ENCODE measurements around the gene CLDND1. TPM values are rescaled to one million over a fixed set of nuclear protein-coding genes. Genes with fewer than 3 reads are reported as not detected.

Gene CLDND1
- total RNA-seq, 4 donors from 2014 or later = 105 to 202 (median 162) TPM

DNA sequence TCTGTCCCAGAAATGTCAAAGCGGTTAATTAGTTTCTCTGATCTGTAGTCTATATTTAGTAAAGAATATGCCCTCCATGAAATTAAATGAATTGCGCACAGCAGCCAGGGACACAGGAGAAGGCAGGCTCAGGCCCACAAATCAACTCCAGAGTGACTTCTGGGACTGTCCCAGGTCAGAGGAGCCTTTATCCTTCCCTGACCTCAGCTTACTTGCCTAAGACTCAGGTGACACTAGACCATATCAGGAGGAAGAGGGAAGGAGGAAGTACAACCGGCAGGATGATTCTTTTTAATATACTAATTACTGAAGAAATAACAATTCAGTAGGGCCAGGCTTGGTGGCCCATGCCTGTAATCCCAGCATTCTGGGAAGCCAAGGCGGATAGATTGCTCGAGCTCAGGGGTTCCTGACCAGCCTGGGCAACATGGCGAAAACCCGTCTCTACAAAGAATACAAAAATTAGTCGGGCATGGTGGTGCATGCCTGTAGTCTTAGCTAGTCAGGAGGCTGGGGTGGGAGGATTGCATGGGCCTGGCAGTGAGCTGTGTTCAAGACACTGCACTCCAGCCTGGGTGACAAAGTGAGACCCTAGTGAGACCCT is 7.3 kb upstream of the CLDND1 start:
- H3K36me3 ChIP-seq = no peaks in the 10 kb centered on the region
- 81 to 82% methylated on average over 8 of the region's 8 CpGs for WGBS, 2 donors (ENCODE audit: low coverage in 1 of 2)
- intact Hi-C loops (cut with DNase I; ENCODE audit: low total_unique reads) (no loop called here), in situ Hi-C loops (cut with MboI; ENCODE audit: low pct_ligation_motif_present in 1 of 4, low pct_unique_long_range_greater_than_20kb in 1 of 4, low sequenced_read_pairs in 3 of 4) (no loop called here)
- no peaks in the 10 kb centered on the region for H3K9me3 ChIP-seq
- no peak for TF ChIP-seq POLR2AphosphoS5 (IDR thresholded peaks at IDR 0.05)
- TF ChIP-seq, protein P1, sequence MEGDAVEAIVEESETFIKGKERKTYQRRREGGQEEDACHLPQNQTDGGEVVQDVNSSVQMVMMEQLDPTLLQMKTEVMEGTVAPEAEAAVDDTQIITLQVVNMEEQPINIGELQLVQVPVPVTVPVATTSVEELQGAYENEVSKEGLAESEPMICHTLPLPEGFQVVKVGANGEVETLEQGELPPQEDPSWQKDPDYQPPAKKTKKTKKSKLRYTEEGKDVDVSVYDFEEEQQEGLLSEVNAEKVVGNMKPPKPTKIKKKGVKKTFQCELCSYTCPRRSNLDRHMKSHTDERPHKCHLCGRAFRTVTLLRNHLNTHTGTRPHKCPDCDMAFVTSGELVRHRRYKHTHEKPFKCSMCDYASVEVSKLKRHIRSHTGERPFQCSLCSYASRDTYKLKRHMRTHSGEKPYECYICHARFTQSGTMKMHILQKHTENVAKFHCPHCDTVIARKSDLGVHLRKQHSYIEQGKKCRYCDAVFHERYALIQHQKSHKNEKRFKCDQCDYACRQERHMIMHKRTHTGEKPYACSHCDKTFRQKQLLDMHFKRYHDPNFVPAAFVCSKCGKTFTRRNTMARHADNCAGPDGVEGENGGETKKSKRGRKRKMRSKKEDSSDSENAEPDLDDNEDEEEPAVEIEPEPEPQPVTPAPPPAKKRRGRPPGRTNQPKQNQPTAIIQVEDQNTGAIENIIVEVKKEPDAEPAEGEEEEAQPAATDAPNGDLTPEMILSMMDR (IDR thresholded peaks at IDR 0.05) = no peak
- no peak for TF ChIP-seq POLR2A (IDR thresholded peaks at IDR 0.05)
- TF ChIP-seq EP300 (IDR thresholded peaks at IDR 0.05; ENCODE audit: low read depth) = no peak
- peak overlapping the region in 3 of 4 donors; percentile 6 to 34 (median 27) for H3K27ac ChIP-seq
- H3K27me3 ChIP-seq = no peaks in the 10 kb centered on the region
- no peak for DNase-seq
- H3K4me1 ChIP-seq = no peaks in the 10 kb centered on the region
- H3K4me3 ChIP-seq = no peak overlapping the region

DNA sequence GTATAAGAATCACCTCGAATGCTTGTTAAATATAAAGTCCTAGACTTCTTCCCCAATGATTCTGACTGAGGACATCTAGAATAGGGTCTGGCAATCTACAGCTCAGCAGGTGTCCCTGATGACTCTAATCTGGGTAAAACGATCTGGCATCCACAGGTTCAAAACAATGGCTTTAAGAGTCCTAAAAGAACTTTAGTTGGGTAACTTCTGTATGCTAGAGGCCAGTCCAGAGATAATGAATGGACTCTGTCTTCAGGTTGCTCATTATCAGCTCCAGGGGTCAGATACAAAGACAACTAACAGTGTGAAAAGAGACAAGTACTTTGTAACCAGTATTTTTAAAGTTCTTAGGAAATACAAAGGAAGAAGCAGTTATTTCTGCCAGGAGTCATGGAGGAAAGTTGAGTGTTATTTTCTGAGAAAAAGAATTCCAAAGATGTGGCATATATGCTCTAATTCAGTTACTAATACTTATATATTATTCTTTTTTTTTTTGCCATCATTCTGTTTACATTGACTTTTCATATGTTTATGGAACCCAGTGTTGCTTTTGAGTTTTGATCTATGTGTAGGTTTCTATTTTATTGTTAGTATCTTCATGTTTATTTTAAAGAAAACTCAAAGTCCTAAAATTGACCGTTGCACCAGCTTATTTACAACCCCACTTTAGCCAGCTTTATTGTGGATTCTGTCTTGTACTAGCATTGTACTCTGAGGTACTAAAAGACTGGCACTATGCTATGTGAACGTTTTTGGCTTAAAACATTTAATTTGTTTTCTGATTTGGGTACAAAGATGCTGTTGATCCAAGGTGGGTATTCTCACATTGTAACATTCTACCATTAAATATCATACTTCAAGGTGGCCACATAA is 6.0 kb upstream of the CLDND1 start:
- Histone ChIP-seq H3K36me3 (no peaks in the 10 kb centered on the region), H3K27ac (peak overlapping the region in 3 of 4 donors; percentile 36 to 49 (median 37)), H3K27me3 (no peaks in the 10 kb centered on the region), H3K9me3 (no peaks in the 10 kb centered on the region), H3K4me1 (no peaks in the 10 kb centered on the region), H3K4me3 (no peak overlapping the region)
- intact Hi-C loops (cut with DNase I; ENCODE audit: low total_unique reads) (no loop called here), in situ Hi-C loops (cut with MboI; ENCODE audit: low pct_ligation_motif_present in 1 of 4, low pct_unique_long_range_greater_than_20kb in 1 of 4, low sequenced_read_pairs in 3 of 4) (no loop called here)
- 28 to 29% methylated on average over 2 to 4 of the region's 4 CpGs for WGBS, 2 donors (ENCODE audit: low coverage in 1 of 2)
- no peak for DNase-seq
- no peak for TF ChIP-seq EP300 (IDR thresholded peaks at IDR 0.05; ENCODE audit: low read depth)
- TF ChIP-seq POLR2A (IDR thresholded peaks at IDR 0.05) = no peak
- TF ChIP-seq, protein P1 (IDR thresholded peaks at IDR 0.05) = no peak
- TF ChIP-seq POLR2AphosphoS5 (IDR thresholded peaks at IDR 0.05) = no peak

DNA sequence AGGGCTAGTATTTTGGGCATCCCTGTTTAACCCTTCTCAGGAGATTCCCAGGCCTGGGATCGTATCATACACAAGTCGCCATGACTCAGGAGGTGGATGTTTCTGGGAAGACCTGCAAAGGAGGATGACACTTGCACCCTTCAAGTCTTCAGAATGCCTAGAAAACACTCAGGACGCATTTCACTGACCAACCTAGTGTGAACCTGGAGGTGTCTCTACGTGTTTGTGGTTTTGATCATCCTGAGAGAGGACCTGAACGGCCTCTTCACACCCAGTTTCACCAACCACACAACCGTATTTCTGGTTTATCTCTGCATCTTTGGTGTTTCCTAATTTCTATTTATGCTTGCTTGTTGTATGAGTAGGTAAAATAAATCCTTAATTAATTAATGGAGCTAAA is 2.8 kb upstream of the CLDND1 start:
- Histone ChIP-seq H3K9me3 (no peaks in the 10 kb centered on the region), H3K36me3 (no peaks in the 10 kb centered on the region), H3K27ac (no peak overlapping the region), H3K4me3 (no peak overlapping the region), H3K27me3 (no peaks in the 10 kb centered on the region), H3K4me1 (peaks cover 9 to 14% (median 12%) of the 10 kb centered on the region in 4 donors)
- DNase-seq = no peak
- intact Hi-C loops (cut with DNase I; ENCODE audit: low total_unique reads) (no loop called here), in situ Hi-C loops (cut with MboI; ENCODE audit: low pct_ligation_motif_present in 1 of 4, low pct_unique_long_range_greater_than_20kb in 1 of 4, low sequenced_read_pairs in 3 of 4) (no loop called here)
- TF ChIP-seq, protein P1 (IDR thresholded peaks at IDR 0.05) = no peak
- TF ChIP-seq POLR2A (IDR thresholded peaks at IDR 0.05) (no peak), EP300 (IDR thresholded peaks at IDR 0.05; ENCODE audit: low read depth) (no peak), POLR2AphosphoS5 (IDR thresholded peaks at IDR 0.05) (no peak)
- WGBS, 2 donors (ENCODE audit: low coverage in 1 of 2) = 70 to 77% methylated on average over 3 to 6 of the region's 6 CpGs

DNA sequence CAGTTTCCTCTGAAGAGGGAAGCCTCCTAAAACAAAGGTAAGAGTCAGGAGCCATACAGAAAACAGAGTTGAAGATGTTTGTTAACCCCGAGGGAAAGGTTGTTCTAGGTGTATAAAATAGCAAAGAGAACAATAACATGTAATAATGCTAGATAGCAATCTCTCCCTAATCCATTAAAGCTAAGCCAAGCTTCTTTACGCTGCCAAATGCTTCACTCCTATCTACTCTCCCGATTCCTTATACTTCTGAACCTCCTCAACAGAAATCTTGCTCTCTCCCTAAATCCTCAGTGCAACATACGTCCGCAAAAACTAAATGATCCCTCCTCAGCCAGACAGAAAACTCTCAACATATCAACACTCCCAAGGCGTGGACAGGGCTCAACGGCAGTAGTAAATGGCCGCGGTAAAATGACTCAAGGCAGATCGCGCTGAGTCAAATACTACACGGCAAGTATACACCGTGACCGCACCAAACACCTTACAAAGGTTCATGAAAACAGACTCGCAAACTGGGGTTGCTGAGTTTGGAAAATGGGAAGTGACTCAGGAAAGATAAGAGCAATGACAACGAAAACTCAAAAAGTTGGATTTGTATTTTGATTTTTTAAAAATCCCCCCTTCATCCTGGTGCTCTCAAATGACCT is 682 bp downstream of the CLDND1 start:
- DNase-seq = peak; percentile 58
- intact Hi-C loops (cut with DNase I; ENCODE audit: low total_unique reads) = loop anchor here (5.0 kb wide), 2 partner anchors 70 to 380 kb away; partner anchors contain the start of genes CPOX and DCBLD2
- Histone ChIP-seq H3K27ac (peak overlapping the region; percentile 93 to 98 (median 96)), H3K27me3 (no peaks in the 10 kb centered on the region), H3K4me3 (peak overlapping the region; percentile 56 to 93 (median 89)), H3K9me3 (no peaks in the 10 kb centered on the region), H3K36me3 (peaks cover 0 to 10% (median 4%) of the 10 kb centered on the region in 4 donors), H3K4me1 (peaks cover 9 to 15% (median 12%) of the 10 kb centered on the region in 4 donors)
- in situ Hi-C loops (cut with MboI; ENCODE audit: low pct_ligation_motif_present in 1 of 4, low pct_unique_long_range_greater_than_20kb in 1 of 4, low sequenced_read_pairs in 3 of 4) = no loop called here
- WGBS, 2 donors (ENCODE audit: low coverage in 1 of 2) = 0% methylated on average over 11 to 16 of the region's 16 CpGs
- TF ChIP-seq EP300 (IDR thresholded peaks at IDR 0.05; ENCODE audit: low read depth) = no peak
- TF ChIP-seq, protein P1 (IDR thresholded peaks at IDR 0.05) = no peak
- no peak for TF ChIP-seq POLR2AphosphoS5 (IDR thresholded peaks at IDR 0.05)
- TF ChIP-seq POLR2A (IDR thresholded peaks at IDR 0.05) = no peak

Data from transverse colon (tissue), 4 donors.